Keratinocyte (primary cell): ENCODE results near the gene ATP10D. TPM values are rescaled to one million over a fixed set of nuclear protein-coding genes. Genes with fewer than 3 reads are reported as not detected.
A peak's percentile ranks its signal among the peaks of the same experiment; 100 is the strongest.

Experiments
- DNase-seq: peaks from one replicate; pipeline ENCODE4 v3.0.0-alpha.2; 2011; ENCODE audit warnings: low read depth, missing footprints, low spot score
- FAIRE-seq: peaks from 2 replicates; lab custom pipeline; 2011; peaks lifted over from hg19 to GRCh38; lab: Jason Lieb, UNC
- H2AFZ ChIP-seq: 2 replicates; pipeline ENCODE4 v1.6.0; 2012; ENCODE audit warnings: low read length, control low read depth, inconsistent platforms; ENCODE audit not compliant: control insufficient read depth
- H3K27ac ChIP-seq: 2 replicates; pipeline ENCODE4 v1.5.1; 2011; ENCODE audit warnings: low read length; ENCODE audit not compliant: control insufficient read depth, insufficient read depth
- H3K27me3 ChIP-seq: 3 replicates; pipeline ENCODE4 v1.6.0; 2011; ENCODE audit warnings: low read length; ENCODE audit not compliant: control insufficient read depth, insufficient read depth; ENCODE audit errors: extremely low read depth
- H3K36me3 ChIP-seq, 2 experiments: 2 replicates in 1 of 2; 3 replicates in 1 of 2; pipeline ENCODE4 v1.5.1; 2011; ENCODE audit warnings: low read length in 2 of 2, mild to moderate bottlenecking in 1 of 2; ENCODE audit not compliant: control insufficient read depth in 2 of 2, insufficient read depth in 2 of 2; ENCODE audit errors: extremely low read depth in 1 of 2
- H3K4me1 ChIP-seq: 3 replicates; pipeline ENCODE4 v1.5.1; 2011; ENCODE audit warnings: low read length; ENCODE audit not compliant: control insufficient read depth, insufficient read depth; ENCODE audit errors: extremely low read depth
- H3K4me2 ChIP-seq: 3 replicates; pipeline ENCODE4 v1.6.0; 2011; ENCODE audit warnings: low read depth, low read length; ENCODE audit not compliant: control insufficient read depth, insufficient read depth; ENCODE audit errors: extremely low read depth
- H3K4me3 ChIP-seq, 3 experiments: fragments of 200-600 bp in 1 of 3; sonication (generic) in 1 of 3; 2 replicates in 2 of 3; 3 replicates in 1 of 3; pipeline ENCODE4 v1.5.1; 2011 to 2016; ENCODE audit warnings: low read length in 3 of 3, mild to moderate bottlenecking in 3 of 3, control low read depth in 2 of 3, inconsistent platforms in 1 of 3, low read depth in 1 of 3, mixed read lengths in 1 of 3, mixed run types in 1 of 3, moderate library complexity in 1 of 3; ENCODE audit not compliant: control insufficient read depth in 2 of 3, insufficient read depth in 2 of 3; ENCODE audit errors: extremely low read depth in 1 of 3
- H3K79me2 ChIP-seq: 2 replicates; pipeline ENCODE4 v1.6.0; 2012; ENCODE audit warnings: low read length; ENCODE audit not compliant: control insufficient read depth, insufficient read depth
- H3K9ac ChIP-seq: 3 replicates; pipeline ENCODE4 v1.6.0; 2011; ENCODE audit warnings: low read length; ENCODE audit not compliant: control insufficient read depth, insufficient read depth; ENCODE audit errors: extremely low read depth
- H3K9me1 ChIP-seq: 3 replicates; pipeline ENCODE4 v1.6.0; 2011; ENCODE audit warnings: low read length; ENCODE audit not compliant: control insufficient read depth, insufficient read depth; ENCODE audit errors: extremely low read depth
- H3K9me3 ChIP-seq: 2 replicates; pipeline ENCODE4 v1.5.1; 2012; ENCODE audit warnings: low read depth, low read length; ENCODE audit not compliant: control insufficient read depth
- H4K20me1 ChIP-seq: 3 replicates; pipeline ENCODE4 v1.6.0; 2011; ENCODE audit warnings: low read length; ENCODE audit not compliant: control insufficient read depth, insufficient read depth; ENCODE audit errors: extremely low read depth
- CTCF ChIP-seq, 3 experiments: IDR thresholded peaks in 1 of 3; conservative IDR thresholded peaks in 1 of 3; optimal IDR thresholded peaks in 1 of 3; 2 replicates in 2 of 3; 3 replicates in 1 of 3; pipeline versions ENCODE3 to v1.5.1; 2011; ENCODE audit warnings: low read length in 3 of 3, mild to moderate bottlenecking in 3 of 3, moderate library complexity in 2 of 3, control low read depth in 1 of 3, inconsistent platforms in 1 of 3; ENCODE audit not compliant: insufficient read depth in 2 of 3; ENCODE audit errors: extremely low read depth in 1 of 3
- EZH2 ChIP-seq: IDR thresholded peaks from one replicate; pipeline ENCODE4 v1.6.1; 2012; ENCODE audit warnings: inconsistent platforms, mild to moderate bottlenecking, low read length, moderate library complexity
- dilution Hi-C: fragments of 300-500 bp; cut with MboI; formaldehyde crosslinking; loops from one replicate; pipeline ENCODE4 v1.7.0; 2020; ENCODE audit warnings: low sequenced_read_pairs; ENCODE audit not compliant: extremely low pct_ligation_motif_present
- polyA plus RNA-seq, 5 experiments: library from polyadenylated mRNA; depleted of rRNA in 3 of 5; stranded (reverse) in 3 of 5; stranded (forward) in 1 of 5; unstranded in 1 of 5; fragments of >200 nt; gene quantifications; 1 replicate in 1 of 5; 2 replicates in 3 of 5; 3 replicates in 1 of 5; pipeline versions ENCODE4 v1.2.1 to v1.2.3, GENCODE V29; 2011 to 2012; ENCODE audit warnings: missing spikeins in 2 of 5, low read depth in 1 of 5, low replicate concordance in 1 of 5

ATP10D gene
- polyA plus RNA-seq, 1 donor (not counting 4 experiments of a cell fraction or from before 2014, with no cell fraction given): 97.3 TPM

GRCh38 chr4:47484168-47484567 is 907 bp upstream of the ATP10D start:
- Histone ChIP-seq H3K27me3 (no peaks in the 10 kb centered on the region), H3K27ac (peak overlapping the region; percentile 98), H3K9ac (peak overlapping the region; percentile 94), H3K4me1 (peaks cover 36% of the 10 kb centered on the region), H2AFZ (peak overlapping the region; percentile 53), H4K20me1 (no peaks in the 10 kb centered on the region), H3K9me1 (no peaks in the 10 kb centered on the region), H3K4me2 (peak overlapping the region; percentile 91), H3K36me3 (no peaks in the 10 kb centered on the region), H3K79me2 (peaks cover 27% of the 10 kb centered on the region), H3K9me3 (no peaks in the 10 kb centered on the region), H3K4me3 (peak overlapping the region in 2 of 3 experiments; percentile 62 to 92)
- DNase-seq (peak; percentile 62), FAIRE-seq (peak; percentile 96)
- dilution Hi-C loops: no loop called here
- TF ChIP-seq EZH2 (no peak), CTCF (optimal IDR thresholded peaks at IDR 0.05 in 1 of 3, IDR thresholded peaks at IDR 0.05 in 1 of 3, conservative IDR thresholded peaks at IDR 0.05 in 1 of 3; ENCODE audit: extremely low read depth in 1 of 3, insufficient read depth in 2 of 3, low read length in 3 of 3) (no peak)

GRCh38 chr4:47485768-47486167 is 693 bp downstream of the ATP10D start:
- no peaks in the 10 kb centered on the region for H3K36me3 ChIP-seq
- H3K4me3 ChIP-seq: peak overlapping the region; percentile 51 to 92 (median 62)
- no peak for DNase-seq

More at GRCh38 chr4:47485768-47486167, 693 bp downstream of the ATP10D start:
- Histone ChIP-seq H3K4me2 (peak overlapping the region; percentile 91), H2AFZ (peak overlapping the region; percentile 88), H3K27me3 (no peaks in the 10 kb centered on the region), H3K4me1 (peaks cover 40% of the 10 kb centered on the region), H4K20me1 (no peaks in the 10 kb centered on the region), H3K9me1 (no peaks in the 10 kb centered on the region), H3K79me2 (peaks cover 40% of the 10 kb centered on the region), H3K9ac (peak overlapping the region; percentile 94), H3K9me3 (no peaks in the 10 kb centered on the region), H3K27ac (peak overlapping the region; percentile 98)
- no peak for FAIRE-seq
- dilution Hi-C loops: no loop called here
- TF ChIP-seq EZH2 (no peak), CTCF (optimal IDR thresholded peaks at IDR 0.05 in 1 of 3, IDR thresholded peaks at IDR 0.05 in 1 of 3, conservative IDR thresholded peaks at IDR 0.05 in 1 of 3; ENCODE audit: extremely low read depth in 1 of 3, insufficient read depth in 2 of 3, low read length in 3 of 3) (no peak)
